ENCODE measurements around the gene RALGDS.
A peak's percentile ranks its signal among the peaks of the same experiment; 100 is the strongest.

The RALGDS gene

DNA sequence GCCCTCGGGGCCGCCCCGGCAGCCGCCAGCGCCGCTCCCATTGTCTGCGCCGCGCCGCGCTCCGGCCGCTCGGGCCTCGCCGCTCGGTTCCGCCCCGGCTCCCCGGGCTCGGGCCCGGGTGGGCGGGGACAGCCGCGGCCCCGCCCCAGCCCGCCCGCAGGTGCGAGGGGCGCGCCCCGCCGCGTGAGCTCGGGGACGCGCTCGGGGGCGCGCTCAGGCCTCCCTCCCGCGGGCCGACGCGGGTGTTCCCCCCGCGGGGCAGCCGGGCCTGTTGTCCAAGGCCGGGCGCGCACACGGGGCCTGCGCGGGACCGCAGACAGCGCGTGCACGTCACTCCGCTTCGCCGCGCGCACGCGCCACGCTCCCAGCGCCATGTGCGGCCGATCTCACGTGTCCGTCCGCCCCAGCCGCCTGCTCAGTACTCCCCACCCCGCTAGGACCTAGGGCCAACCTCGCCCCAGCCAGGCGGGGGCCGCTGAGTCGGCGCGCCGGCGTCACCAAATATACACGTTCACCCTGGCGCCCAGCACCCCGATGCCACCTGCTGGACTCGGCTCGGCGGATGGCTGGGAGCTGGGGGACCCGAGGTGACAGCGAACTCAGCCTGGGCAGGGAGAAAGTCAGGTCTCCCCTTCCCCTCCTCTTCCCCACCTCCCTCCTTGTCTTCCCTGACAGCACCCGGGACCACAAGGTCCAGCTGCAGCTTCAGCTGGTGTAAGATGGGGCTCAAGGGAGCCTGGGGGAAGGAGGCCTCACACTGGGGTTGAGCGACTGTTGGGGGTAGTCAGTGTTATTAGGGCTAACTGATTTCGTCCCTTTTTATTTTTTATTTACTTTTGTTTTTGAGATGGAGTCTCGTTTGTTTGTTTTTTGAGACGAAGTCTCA is 28.3 kb upstream of the RALGDS start:
- peak; percentile 81 for DNase-seq

DNA sequence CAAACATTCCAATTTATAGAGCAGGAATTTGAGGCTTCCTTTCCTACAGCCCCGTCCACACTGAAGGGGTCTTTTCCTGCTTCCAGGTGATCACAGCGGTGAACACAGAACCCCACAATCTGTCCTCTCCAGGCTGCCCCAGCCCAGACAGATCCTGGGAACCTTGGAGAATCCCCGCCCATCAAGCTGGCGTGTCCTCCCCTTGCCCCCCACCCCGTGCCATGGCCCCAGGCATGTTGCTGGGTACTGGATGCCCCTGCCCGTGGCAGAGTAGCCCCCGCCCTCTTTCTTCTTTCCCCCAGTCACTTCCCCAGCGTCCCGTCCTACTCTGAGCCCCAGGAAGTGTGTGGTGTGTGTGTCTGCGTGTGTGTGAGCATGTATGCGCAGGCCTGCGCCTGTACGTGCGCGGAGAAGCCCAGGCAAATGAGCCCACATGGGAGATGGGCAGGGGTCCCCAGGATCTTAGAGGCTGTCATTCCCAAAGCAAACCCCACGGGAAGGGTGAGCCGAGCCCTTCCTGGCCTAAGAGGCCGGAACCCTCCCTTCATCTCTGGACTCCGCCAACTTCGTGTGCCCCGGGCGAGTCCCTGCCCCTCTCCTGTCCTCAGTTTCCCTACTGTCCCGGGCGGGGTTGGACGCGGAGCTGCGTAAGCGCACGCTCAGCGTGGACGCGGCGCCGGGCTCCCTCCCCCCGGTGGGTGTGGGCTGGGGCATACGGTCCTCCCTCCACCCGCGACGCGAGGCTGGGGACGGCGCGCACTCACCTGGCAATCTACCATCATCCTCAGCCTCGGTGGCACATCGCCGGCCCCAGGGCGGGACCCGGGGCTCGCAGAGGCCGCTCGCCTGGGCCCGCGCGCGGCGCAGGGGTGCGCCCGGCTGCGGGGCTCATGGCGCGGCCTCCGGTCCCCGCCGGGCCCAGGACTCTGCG is 27.4 kb upstream of the RALGDS start:
- no peak for DNase-seq

DNA sequence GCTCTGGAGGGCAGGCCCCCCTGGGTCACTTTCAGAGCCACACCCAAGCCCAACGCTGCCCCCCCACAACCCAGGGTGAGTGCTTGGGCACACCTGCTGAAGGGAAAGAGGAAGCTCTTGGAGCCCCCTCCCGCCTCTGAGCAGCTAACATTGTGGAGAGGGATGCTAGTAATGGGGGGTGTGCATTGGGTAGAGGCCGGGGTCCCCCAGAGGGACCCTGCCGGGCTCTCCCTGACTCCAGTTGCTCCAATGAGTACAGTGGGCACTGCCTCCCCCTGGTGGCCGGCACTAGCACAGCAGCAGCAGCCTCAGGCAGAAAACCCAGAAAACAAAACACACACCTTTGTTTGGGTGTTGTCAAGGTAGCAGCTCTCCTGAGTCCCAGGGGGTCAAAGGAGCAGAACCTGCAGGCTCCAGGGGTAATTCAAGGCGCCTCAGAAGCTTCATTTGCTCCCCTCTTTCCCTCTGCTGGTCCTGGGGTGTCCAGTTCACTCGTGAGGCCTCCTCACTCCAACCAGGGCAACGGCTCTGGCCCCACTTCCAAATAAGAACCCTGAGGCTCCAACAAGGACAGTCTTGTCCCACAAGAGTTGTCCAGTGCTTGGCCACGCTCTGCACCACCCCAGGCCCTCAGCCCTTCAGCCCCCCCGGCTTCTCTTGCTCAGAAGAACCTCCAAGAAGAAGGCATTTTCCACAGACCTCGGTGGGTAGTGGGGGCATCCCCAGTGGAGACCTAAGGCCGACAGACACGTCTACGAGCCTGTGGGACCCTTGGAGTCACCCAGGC is 26.6 kb upstream of the RALGDS start:
- DNase-seq = peak; percentile 38

DNA sequence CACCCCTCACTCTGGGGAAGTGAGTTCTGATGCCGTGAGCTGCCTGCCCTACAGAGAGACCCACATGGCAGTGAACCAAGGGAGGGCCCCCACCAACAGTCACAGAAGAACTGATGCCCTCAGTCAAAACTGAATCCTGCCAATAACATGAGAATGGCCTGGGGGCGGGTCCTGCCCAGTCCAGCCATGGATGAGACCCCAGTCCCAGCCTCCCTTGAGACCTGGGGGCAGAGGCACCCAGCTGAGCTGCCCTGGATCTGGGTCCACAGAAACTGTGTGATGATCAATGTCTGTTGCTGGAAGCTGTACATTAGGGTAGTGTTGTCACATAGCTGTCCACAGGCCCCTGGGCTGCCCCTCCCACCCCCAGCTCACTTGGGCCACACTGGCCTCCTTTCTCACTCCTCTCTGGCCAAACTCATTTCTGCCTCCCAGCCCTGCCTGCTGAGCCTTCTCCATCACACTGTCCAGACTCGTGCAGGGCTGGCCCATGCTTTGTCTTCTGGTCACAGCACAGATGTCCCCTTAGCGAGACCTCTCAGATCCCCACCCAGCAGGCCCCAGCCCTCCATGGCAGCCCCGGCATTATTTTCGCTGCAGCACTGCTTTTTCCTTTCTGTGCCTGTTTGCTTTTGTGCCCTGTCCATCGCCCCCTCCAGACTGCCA is 25.8 kb upstream of the RALGDS start:
- no peak for DNase-seq

DNA sequence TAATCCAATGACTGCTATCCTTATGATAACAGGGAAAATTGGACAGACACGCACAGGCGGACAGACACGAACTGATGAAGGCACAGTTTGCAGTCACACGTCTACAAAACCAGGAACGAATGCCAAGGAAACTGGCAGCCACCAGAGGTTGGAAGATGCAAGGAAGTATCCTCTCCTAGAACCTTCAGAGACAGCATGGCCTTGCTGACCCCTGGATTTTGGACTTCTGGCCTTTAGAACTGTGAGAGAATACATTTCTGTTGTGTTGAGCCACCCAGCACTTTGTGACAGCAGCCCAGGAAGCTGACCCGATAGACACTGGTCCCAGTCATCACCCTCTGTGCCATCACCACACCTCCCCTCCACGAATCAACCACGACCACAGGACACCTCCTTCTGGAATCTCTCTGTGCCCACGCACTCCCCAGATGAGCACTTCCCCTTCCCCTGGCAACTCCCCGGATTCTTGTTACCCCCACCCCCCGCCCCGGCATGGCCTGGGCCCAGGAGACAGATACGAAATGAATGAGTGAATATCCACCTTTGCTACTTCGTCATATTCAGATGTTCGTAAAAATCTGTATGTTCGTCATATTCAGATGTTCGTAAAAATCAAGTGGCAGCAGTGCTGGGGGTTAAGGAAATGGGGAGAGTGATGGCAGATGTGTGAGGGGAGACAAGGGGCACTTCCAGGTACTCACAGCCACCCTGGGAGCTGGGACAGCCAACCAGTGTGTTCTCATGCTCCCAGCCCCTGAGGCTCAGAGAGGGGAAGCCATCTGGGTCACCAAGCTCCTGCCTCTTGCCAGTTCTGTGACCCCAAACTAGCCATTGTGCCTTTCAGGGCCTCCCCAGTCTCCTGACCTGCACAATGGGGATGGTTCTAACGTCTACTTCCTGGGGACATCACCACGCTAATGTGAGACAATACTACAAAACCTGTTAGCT is 24.1 kb upstream of the RALGDS start:
- no peak for DNase-seq

DNA sequence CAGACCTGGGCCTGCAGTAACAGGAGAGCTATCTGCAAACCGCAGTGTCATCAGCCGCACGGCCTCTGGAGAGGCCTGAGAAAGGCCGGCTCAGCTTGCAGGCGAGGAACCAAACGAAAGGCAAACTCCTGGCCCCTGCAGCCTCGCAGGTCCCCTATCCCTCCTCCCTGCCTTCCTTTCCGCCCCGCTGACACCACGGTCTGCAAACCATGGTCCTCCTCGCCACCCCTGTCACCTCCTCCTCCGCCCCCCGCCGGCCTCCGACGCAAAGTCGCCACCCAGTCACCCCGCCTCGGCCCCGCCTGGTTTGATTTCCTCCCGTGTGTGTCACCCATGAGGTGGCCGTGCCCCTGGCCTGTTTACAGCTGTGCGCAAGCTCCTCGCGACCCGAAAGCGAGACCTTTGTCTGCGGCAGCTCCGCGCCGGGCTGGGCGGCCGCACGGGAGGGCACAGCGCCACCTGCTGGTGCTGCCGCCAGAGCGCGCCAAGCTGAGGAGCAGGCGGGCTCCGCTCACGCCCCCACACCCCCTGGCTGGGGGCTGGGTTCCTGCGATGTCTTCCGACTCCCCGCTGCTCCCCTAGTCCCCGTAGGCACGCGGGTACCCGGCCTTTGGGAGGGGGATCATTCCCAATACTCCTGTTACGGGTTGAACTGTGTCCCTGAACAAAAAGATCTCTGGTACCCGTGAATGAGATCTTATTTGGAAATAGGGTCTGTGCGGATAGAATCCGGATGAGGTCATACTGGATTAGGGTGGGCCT is 23.3 kb upstream of the RALGDS start:
- peak; percentile 54 for DNase-seq

DNA sequence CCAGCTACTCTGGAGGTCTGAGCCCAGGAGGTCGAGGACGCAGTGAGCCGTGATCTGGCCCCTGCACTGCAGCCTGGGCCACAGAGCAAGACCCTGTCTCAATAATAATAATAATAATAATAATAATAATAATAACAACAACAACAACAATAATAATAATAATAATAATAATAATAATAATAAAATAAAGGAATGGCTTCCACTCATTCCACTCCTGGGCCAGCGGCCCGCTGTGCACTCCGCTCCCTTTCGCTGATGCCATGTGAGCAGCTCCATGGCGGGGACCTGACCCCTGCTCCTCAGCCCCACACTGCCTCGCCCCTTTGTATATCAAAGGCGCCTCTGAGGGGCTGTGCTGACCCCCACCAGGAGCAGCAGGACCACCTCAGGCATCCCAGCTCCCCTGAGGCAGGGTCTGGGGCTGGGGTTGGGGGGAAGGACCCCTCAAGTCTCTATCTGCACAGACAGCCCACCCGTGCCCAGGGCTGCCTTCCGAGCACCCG is 22.6 kb upstream of the RALGDS start:
- no peak for DNase-seq

DNA sequence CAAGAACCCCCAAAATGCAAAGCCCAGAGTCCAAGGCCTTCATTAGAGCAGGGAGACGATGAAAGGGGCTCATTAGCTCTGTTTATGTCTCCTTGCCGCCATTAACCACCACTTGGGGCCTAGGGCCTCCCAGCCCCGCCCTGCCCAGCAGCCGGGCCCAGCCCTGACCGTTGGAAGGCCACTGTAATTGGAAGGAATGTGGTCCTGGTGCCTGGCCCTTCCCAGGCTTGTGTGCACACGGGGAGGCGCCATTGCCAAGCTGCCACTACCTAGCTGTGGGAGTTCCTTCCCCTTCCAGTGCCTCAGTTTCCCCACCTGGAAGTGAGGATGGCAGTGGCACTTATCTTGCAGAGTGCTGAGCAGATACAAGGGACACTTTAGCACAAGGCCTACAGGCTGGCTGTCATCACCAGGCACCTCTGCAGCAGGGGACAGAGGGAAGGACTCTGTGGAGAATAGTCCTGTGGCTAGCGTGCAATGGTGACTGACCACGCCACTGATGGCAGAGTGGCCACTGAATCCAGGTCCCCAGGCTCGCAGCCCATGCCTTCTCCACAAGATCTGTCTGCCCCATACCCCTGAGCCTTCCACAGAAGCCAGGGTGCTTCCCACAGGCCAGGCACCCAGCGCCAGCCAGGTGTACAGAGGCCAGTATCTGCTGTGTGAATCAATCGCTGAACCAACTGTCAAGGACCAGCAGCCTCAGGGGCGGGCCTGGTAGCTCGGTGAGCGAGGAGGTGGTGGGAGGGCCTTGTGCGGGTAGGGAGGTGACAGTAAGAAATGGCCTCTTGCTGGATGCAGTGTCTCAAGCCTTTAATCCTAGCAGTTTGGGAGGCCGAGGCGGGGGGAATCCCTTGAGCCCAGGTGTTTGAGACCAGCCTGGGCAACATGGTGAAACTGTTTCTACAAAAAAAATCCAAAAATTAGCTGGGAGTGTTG is 21.9 kb upstream of the RALGDS start:
- no peak for DNase-seq

DNA sequence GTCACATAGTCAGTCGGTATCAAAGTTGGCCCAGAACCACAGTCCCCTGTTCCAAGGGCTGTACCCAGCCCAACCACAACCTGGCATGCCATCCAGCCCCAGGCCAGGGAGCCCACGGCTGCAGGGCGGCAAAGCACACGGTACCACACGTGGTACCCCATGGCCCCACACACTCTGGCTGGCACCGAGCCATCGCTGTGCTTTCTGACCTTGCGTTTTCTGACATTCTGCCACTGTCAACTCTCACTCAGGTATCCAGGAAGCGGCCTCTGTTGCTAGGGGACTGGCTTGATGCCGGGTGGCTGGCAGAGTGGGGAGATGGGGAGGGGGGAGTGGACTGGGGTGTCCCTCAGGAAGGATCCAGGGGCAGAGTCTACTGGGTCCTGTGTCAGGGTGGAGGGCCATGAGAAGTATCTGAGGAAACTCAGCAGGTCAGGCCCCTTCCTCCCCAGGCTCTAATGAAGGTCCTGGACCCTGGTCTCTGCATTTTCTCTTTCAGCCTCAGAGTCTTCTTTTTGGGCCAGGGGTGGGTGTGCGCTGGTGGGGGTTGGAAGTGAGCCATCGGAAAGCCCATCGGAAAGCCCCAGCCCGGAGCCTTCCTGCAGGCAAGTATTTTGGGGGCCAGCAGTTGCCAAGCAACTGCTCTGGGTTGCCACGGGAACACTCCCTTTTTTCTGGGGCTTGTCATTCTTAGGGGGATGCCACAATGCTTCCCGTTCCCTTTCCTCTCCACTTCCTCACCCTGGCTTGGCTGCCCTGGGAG is 21.0 kb upstream of the RALGDS start:
- no peak for DNase-seq

DNA sequence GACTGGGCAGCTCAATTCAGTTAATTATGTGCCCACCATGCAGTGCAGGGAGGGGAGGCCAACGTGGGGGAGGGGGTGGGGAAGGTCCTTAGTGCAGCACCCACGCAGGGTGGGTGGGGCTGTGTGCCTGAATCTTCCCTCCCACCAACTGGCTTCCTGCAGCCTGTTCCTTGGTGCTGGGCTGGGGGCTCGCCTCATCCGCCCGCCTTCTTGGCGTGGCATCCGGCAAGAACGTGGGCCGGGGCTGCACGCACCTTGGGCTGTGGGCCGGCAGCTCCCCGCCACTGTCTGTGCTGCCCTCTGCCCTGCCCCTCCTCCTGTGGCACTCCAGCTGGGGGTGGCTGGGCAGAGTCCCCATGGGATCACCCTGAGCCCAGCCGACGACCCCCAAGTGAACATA is 19.6 kb upstream of the RALGDS start:
- no peak for DNase-seq

DNA sequence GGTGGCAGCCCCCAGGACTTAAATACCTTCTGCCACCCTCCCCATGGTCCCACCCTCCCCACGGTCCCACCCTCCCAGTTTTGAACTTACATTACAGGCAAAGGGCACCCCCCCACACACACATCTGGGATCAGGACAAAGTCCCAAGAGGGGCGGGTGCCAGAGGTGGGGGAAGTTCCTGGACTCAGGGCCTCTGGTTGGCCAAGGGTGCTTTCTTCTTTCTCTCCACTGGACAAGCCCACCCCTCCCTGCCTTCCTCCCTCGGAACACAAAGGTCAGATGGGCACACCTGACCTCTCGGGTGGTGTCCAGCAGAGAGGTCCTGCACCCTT is 19.1 kb upstream of the RALGDS start:
- no peak for DNase-seq

DNA sequence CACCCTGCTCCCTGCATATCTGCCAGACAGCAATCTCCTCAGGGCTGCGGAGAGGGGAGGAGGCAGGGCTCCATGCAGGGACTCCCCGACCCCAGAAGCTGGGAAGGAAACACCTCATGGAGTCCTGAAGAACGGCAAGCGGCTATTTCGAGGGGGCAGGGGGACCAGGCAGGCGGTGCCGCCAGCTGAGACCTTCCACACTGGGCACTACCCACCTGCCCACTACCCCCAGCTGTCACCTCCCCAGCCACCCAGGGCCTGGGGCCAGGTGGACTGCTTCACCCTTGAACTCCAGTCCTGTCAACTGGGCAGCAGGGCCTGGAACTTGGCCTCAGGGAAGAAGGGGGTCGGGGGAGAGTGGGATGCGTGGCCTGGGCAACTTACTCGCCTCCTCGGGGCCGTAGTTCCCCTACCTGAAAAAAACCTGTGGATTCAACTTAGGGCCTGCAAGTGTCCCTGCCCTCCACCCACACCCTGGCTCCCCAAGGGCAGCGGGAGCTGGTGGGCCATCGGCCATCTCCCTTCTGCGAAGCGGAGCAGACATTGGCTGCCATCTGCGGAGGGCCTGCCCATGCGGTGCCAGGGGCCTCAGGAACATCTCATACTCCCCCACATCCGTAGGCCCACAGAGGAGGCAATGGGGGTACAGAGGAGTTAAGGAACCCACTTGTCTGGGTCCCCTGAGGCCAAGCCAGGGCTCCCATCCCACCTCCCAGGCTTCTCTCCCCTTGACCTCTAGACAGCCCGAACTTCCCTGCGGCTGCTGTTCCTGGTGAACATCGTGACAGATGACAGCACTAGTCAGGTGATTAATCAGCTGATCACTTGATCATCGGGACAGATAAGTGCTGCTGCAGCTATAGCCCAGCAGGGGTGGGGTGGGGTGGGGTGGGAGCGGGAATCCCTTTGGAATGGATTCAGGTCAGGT is 18.5 kb upstream of the RALGDS start:
- no peak for DNase-seq

DNA sequence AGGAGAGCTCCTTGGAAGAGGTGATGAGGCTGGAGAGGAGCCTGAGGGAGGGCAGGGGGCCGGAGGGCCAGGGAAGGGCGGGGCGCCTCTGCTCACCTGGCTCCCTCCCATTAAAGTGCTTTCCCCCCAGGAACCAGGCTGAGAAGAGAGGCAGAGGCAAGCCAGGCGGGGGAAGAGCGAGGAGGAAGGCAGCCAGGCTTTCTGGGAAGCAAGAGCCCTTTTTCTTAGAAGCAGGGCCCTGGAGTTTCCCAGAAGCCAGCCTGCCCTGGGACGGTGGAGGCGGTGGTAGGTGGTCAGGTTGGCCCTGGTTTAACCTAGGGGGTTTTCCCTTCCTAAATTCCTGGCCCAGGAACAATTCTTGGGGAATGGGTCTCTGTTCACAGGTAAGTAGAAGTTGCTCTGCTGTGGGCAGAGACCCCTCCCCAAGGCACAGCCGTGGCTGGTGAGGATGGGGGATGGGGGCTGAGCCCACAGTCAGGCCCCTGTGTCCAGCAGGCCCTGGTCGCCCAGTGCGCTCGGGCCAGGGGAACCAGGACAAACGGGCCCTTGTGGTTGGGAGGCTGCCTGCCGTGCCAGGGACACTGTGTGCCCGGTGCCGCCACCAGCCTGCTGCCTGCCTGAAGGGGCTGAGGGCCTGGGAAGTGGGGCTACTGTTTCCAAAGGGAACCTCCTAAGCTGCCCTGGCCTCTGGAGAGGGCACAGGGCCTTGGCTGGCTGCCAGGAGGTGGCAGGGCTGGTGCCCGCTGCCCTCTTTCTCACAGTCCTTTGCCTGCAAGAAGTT is 16.6 kb upstream of the RALGDS start:
- DNase-seq = no peak

DNA sequence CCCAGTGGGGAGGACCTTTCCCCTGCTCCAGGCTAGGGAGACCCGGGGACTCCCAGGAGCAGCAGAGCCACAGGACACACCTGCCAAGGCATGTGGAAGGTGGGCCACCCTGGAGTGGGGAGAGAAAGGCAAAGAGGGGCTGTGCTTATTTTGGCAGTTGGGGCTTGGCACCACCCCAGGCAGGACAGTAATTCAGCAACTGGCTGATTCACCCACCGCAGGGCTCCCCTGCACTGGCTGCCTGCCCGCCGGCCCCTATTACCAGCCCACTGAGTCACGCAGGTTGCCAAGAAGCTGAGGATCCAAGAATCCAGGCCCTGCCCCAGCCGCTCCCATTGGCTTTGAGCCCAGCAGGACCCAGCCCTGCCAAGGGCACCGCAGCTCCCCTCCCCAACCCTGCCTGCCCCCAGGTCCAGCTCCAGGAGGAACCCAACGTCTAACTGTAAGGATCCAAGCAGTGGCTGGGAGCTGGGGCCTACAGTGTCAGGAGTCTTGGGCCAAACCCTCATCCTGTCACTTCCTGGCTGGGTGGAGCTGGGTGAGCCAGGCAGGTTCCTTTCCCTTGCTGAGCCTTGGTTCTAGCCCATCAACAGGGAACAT is 14.2 kb upstream of the RALGDS start:
- DNase-seq = peak; percentile 86

DNA sequence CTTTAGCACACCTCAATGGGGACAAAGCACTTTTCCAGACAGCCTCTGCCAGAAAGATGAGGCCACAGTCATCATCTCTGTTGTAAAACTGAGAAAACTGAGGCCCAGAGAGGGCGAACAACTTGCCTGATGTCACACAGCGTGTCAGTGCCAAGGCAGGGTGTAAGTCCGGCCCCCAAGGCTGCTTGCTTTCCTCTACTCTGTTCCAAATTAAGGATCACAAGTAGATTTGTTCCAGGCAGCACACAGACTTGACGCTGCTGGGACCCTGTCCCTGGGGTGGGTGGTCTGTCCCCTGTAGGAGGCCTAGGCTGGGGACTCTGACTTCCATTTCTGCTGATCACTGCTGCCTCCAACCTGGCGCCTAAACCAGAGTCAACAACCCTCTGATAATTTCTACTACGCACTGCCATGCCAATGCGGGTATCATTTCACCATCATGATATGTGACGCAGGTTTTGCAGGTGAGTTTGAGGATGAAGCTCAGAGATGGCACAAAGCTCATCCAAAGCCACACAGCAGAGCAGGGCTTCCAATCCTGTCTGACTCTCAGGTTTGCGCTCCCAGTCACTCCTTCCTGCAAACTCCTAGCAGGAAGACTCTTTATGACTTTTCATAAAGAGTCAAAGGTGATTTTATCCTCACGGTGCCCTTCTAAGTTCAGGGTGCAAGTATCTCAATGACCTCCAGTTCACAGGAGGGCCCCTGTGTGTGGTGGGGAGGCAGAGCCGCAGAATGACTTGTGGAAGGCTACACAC is 13.5 kb upstream of the RALGDS start:
- DNase-seq = no peak
